GM19328 (cell line): ENCODE measurements around the gene MED14.

Experiments
- ATAC-seq: cut with Tn5 transposase; IDR thresholded peaks from one replicate; pipeline ENCODE4 v1.9.1; 2021; ENCODE audit warnings: mild to moderate bottlenecking, moderate library complexity; ENCODE audit not compliant: unreplicated experiment

The MED14 gene

DNA sequence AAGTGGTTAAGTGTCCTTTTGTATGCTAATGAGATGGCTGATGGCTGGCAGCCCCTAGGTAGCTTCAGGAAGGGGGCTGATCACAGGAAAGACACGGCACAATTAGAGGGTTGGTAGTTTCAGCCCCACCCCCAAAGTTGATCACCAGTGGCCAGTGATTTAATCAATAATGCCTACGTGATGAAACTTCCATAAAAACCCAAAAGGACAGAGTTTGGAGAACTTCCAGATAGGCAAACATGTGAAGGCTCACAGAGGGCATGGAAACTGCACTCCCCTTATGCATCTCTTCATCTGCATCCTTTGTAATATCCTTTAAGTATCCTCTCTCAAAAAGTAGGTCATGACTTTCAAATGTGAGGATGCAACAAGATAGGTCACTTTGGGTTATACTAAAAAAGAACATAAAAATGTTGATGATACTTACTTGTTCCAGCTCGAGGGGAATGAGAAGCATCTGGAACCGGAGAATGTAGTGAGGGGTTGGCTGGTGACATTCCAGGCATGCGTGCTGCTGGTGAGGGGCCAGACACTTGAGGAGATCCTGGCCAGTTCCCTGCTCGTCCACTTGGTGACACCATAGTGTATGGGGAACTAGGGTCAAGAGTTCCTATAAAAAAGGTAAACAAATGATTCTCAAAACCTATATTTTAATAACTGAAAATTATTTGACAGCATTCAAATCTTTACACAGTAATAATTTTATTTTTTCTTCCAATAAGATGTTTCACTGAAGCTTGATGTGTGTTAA is 71.3 kb downstream of the MED14 start:
- ATAC-seq = no peak

DNA sequence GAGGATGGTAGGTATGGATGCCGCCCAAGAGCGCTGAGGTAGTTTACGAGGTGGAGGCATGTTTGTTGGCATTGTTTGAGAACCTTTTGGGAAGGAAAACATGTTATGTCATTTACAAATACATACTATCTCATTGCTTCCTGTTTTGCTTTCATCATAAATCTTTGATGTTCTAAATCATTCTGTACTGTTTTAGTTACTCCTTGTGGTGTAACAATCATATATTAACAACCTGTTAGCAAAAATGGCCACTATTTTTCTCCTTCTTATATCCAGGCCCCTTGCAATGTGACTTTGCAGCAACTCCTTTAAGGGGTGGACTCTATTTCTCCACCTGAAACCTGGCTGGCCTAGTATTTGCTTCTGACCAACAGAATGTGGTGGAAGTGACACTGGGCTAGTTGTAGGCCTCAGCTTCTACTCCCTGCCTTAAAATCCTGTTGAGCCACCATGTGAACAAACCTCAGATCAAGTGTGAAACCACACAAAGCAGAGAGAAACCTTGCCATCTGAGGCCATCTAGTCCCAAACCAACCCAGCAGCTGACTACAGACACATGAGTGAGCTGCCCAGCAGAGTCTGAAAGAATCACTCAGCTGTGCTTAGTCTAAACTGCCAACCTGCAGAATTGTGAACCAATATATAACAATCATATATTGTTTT is 72.1 kb downstream of the MED14 start:
- no peak for ATAC-seq

DNA sequence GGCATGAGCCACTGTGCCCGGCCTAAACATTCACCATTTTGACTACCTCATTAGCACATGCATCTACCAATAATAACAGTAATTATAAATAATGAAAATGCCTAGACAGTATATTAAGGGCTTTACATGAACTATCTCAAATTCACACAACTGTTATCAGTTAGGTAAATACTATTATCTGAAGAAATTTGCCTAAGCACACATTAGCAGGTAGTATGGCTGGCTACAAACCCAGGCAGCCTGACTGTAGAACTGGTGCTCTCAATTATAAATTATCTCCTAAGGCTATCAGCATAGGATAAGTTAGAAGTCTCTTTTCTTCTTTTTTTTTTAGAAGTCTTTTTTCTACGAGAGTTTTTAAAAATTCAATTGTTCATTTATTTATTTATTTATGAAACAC is 73.9 kb downstream of the MED14 start:
- ATAC-seq = no peak

DNA sequence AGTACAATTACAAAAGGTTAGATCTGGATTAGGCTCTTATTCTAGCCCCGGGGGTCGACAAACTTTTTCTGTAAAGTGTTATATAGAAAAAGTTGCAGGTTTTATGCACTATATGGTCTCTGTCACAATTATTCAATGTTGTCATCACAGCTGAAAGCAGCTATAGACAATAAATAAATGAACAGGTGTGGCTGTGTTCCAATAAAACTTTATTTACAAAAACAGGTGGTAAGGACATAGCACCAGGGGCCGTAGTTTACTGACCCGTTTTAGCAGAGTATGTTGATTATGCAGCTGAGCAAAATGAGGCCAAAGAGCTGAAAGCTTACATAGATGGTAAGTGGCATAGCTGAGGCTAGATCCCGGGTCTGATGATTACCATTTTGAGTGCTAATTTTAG is 75.0 kb downstream of the MED14 start:
- no peak for ATAC-seq

DNA sequence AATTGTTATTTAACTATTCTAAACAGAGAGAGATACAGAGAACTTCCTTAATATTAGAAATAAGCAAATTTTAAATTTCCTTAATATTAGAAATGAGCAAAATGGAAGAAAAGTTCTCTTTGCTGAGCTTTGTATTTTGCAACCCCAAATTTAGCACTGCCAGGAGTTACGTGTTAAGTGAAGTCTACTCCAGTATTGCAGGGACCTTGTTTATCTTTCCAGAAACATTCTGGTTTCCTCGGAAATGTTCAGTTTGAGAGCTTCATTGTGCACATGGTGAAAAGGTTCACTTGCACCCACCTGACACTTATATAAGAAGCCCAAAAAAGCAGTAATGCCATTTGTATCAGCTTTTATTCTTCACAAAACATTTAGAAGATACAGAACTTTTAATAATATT is 81.8 kb downstream of the MED14 start:
- no peak for ATAC-seq

DNA sequence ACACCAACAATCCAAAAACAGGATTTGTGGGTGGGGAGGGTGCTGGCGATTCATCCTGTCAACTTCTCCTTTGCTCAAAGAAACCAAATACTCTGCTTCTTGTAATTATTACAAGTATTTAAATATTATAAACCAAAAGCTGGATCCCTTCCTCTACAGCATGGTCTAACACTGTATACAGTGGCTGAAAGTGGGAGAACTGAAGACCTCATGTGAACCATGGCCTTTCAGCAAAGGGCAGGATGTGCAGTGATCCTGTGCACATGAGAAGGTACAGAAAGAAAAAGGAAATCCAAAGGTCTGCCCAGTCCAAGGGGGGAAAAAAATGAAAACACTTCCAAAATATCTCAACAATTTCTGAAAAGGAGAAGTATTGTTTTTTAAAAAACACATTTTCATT is 82.7 kb downstream of the MED14 start:
- no peak for ATAC-seq

DNA sequence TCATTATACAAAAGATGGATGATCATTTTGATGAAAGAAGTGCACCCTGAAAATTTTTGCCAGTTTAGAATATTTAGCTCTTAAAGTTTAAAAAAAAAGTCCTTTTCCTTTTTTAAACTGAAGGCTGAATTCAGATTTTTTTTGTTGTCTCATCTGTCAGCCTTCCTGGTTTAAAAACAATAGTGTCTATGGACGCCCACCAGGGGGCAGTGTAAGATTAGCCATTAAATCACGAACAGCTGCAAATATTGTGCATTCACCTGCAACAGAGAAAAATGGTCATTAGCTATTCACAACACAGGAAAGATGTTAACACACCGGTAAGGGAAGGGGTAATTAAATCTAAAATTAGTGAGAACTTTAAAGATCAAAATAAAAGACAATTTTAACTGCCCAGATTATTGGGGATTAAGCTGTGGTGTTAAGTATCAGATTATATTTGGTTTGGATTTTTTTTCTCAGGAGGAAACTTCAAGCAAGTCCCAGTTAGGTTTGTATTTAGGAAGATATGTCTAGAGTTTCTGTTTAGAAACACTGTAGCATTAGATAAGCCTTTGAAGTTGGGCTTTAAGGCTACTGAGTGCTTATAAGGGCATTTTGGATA is 83.6 kb downstream of the MED14 start:
- ATAC-seq = no peak

DNA sequence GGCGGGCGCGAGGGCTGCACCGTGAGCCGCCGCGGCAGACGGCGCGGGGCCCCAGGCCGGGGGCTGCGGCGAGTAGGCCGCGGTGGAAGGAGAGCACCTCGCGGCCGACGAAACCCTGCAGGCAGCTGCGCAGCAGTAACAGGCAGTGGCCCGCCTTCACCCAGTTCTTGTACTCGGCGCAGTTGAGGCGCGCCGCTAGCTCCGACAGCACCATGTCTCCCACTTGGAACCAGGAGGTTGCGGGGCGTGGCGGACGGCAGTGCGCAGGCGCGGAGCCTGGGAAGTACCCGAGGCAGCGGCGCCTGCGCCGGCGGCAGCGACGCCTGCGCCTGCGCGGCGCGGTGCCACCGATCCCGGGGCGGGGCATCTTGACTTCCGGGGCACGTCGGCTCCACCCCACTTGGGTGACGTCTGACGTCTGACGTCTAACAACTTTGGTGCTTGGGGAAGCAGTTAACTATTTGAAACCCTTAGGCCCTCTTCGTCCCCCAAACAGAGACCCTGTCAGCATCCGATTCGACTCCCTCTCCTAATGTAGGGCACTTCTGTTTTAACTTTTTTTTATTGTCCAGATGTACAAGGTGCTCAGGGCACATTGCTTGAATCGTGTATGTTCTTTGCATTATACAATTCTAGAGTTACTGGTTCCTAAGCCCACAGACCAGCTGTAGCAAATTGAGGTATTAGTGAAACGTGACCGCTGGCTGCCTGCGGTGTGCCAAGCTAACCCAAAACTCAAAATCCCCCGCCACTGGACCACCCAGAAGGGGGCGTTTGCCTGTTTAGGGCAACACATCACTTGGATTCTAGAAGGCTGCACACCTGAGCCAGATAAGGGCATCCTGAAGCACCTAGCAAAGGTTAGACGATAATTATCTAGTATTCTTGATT is 87.8 kb downstream of the MED14 start, which contains the start of gene CXorf38:
TSS of gene CXorf38 (minus strand) at position 255 of the 891 bp plus-strand sequence. CDS start at position 214, 41 bp downstream.
- peak; percentile 75 for ATAC-seq

DNA sequence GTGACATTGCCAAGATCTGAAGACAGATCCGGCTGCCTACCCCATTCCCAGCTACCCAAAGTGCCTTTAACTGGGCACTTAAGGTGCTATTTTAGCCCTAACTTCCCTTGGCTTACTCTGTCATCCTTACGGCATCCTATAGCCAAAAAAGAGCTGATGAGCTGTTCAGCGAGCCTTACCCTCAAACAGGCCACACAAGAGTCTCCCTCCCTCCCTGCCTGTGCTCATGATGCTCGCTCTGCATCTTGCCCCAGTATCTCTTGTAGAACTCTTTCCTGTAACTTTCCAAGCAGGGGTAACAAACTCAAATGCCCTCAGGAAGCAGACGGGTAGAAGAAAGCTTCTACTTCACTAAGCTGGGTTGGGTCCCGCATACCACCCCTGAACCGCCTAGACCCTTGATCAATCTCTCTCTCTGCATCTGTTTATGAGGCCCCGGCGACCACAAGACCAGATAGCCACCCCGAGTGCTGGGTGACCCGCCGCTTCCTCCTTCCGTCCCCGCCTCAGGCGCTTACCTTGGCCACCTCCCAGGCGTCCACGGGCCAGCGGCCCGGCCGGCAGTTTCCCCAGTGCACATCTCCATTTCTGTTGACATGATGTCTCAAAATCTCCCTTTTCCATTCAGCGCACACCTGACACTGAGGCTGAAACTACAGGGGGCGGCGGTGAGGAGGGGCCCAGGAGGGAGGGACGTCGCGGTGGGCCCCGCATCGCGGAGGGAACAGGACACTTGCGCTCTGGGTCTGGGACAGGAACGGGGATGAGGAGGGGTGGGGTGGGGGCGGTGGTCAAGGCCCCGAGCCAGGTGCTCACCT is 88.6 kb downstream of the MED14 start:
- peak; percentile 20 for ATAC-seq

DNA sequence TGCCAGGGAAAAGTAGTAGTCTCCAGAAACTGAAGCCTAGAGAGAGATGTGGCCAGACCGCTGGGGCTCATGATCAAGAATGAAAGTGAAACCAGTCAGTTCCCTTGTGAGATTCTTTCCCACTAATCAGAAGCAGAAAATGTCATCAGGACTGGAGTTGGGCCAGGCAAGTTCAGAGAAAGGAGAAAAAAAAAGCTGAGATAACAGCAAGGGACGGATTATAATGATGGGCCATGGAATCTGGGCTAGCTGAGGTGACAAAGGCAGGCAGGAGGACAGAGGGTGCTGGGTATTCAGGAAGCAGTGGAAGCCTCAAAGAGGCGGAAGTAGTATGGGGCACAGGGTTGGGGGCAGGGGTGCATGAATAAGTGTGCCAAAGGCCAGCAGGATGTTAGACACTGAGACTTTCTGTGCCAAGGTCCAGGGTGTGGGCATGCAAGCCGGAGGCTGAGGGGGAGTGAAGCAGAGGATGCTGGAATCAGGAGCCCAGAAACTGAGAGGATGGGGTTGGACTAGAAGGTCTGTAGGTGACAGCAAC is 90.5 kb downstream of the MED14 start:
- ATAC-seq = no peak

DNA sequence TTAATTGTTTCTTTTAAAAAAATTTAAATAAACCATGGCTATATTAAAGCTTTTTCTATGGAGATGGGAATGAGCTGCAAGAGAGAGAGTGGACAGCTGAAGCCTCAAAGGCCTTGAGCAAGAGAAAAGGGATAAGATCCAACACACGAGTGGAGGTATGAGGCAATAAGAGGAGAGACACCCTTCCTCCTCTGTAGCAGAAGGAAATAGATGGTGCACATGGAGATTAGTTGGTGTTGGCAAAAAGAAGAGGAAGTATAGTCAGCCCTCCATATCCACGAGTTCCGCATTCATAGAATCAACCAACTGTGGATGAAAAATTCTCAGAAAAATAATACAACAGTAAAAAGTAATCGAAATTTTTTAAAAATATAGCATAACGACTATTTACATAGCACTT is 91.2 kb downstream of the MED14 start:
- ATAC-seq = no peak

DNA sequence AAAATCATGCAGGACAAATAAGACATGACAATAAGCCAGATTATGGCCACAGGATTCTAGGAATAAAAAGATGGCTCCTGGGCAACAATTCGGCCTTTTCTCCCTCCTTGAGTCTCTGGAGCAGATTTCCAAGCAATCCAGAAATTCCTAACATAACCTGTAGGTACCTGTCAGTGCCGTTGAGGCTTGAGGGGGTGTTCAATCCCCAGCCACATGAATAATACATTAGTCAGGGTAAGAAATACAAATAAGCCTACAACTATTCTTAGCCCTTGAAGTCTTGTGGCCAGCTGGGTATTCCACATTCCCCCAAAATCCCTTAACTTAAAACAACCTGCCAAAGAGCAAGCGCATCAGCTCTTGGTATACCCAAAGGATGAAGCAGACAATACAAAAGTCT is 97.7 kb downstream of the MED14 start:
- ATAC-seq = no peak

DNA sequence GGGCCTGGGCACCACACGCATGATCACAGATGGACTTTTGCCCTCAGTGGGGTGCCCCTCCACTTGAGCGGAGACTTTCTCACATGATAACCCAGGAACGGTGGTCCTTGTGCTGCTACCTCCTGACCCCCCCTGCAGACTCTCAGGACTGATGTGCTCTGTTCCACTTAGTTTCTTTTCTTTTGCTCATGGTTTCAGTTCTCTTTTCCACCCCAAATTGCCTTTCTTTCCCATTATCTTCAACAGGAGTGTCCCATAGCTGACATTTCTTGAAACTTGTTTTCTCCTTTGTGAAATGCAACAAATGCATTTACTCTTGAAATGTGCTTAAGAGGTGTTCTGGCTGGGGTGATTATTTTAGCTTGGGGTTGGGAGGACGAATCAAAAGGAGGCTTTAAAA is 103.1 kb downstream of the MED14 start:
- ATAC-seq = no peak

DNA sequence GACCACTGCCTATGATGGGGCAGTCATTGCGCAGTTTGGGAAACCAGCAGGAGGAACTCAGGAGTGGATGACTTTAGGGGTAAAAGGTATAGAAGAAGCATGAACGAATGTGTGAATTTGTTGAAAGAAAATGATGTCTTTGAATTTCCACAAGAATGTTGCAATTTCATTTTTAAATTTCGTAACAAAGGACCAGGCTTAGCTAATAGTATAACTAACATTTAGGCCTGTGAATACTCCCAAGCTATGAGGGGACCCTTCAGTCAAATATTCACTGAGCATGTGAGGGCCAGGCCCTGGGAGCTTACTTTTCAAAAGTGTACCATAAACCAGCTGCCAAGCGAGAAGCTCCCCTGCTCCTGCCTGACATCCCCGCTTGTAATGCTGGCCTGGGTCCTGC is 106.8 kb downstream of the MED14 start:
- ATAC-seq = no peak

DNA sequence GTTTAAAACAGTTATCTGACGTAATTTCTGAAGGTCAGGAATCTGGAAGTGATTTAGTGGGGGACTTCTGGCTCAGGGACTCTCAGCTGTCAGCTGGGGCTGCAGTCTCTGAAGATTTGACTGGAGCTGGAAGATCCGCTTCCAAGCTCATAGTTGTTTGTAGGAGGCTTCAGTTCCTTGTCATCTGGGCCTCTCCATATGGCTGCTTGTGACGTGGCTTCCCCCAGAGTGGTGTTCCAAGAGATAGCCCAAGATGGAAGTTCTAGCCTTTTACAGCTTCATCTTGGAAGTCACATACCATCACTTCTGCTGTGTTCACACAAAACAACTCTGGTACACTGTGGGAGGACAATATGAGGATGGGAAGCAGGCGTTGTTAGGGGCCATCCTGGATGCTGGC is 110.0 kb downstream of the MED14 start:
- ATAC-seq = no peak

DNA sequence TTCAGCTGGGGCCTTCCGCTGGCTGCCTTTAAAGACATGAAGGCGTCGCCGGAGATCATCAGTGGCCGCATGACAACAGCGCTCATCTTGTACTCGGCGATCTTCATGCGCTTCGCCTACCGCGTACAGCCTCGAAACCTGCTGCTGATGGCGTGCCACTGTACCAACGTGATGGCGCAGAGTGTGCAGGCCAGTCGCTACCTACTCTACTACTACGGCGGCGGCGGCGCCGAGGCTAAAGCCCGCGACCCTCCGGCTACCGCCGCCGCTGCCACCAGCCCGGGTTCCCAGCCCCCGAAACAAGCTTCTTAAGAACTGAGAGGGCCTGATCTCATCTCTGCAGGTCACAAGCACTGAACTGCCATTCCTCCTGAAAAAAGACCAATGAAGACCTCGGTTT is 111.7 kb downstream of the MED14 start:
- ATAC-seq = no peak

DNA sequence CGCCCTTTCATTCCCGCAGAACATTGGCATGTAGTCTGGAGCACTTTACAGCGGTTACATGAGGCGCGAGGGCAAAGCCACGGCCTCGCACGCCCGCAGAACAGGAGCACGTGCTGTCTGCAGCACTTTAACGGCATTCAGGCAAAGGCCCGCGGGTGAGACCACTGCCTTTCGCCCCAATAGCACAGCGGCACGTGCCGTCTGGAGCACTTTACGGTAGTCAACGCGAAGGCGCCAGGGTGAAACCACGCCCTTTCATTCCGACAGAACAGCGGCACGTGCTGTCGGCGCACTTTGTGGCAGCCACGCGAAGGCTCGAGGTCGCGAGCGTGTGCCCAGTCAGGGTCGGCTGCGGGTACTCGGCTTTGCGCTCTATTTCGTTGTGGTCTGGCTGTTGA is 112.2 kb downstream of the MED14 start, which contains the start of gene MPC1L:
TSS of gene MPC1L (plus strand) at position 290 of the 398 bp plus-strand sequence. CDS start 138 bp downstream, outside the sequence.
- no peak for ATAC-seq

DNA sequence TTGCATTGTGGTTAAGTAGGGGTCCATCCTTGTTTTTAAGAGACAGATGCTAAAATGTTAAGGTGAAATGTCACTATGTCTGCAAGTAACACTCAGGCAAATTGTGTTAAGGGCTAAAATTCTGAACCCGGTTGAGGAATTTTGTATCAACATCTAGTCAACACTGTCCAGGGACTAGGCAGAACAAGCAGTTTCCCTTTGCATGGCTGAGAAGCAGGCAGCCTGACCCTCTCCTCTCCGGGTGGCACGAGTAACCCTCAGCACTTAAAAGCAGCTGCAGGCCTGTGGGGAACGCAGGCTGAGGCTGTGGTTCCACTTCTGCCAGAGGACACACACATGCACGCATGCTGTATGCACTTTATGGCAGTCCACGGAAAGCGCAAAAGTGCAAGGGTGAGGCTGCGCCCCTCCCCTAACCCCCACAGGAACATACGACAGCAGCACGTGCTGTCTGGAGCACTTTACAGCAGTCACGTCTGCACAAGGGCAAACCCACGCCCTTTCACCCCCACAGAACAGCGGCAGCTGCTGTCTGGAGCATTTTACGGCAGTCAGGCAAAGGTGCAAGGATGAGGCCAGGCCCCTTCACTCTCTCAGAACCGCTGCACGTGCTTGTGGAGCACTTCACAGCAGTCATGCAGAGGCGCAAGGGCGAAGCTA is 112.7 kb downstream of the MED14 start:
- ATAC-seq = no peak

DNA sequence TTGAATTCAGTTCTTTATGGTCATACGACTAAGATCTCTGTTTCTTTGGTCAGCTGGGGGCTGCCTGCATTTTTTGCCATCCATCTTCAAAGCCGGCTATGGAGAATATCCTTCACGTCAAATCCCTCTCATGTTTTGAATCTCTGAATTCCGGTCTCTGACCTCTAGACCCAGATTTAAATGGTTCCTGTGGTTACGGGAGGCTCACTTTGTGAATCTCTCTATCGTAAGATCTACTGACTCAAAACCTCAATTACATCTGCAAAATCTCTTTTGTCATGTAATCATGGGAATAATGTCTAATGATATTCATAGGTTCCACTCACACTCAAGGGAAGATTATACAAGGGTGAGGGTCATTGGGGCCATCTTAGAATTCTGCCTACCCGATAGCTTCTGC is 117.8 kb downstream of the MED14 start:
- ATAC-seq = no peak
